GM23338 (cell line): ENCODE data around the gene BCAS3. TPM values are rescaled to one million over a fixed set of nuclear protein-coding genes. Genes with fewer than 3 reads are reported as not detected.

Source experiments
- ATAC-seq: fragments of 200-7000 bp; cut with Tn5 transposase; 3 replicates; pipeline ENCODE4 v1.9.1; 2020
- DNase-seq: peaks from one replicate; pipeline ENCODE4 v3.0.0-alpha.2; 2015; ENCODE audit warnings: low spot score
- H2AFZ ChIP-seq: fragments of 200-600 bp; sonication (generic); 2 replicates; pipeline ENCODE4 v1.8.0; 2016; ENCODE audit warnings: antibody characterized with exemption, mild to moderate bottlenecking, moderate library complexity
- H3F3A ChIP-seq: fragments of 200-600 bp; sonication (generic); replicated peaks from 2 replicates; pipeline ENCODE4 v1.8.0; 2017; ENCODE audit warnings: antibody characterized with exemption, mixed run types, low read depth
- H3K27ac ChIP-seq: fragments of 200-600 bp; sonication (generic); 2 replicates; pipeline ENCODE4 v1.6.1; 2016; ENCODE audit warnings: low read depth
- H3K27me3 ChIP-seq: fragments of 200-600 bp; sonication (generic); 2 replicates; pipeline ENCODE4 v1.8.0; 2016; ENCODE audit warnings: mild to moderate bottlenecking, mixed run types, moderate library complexity; ENCODE audit not compliant: insufficient read depth
- H3K36me3 ChIP-seq: fragments of 200-600 bp; sonication (generic); 2 replicates; pipeline ENCODE4 v1.8.0; 2016; ENCODE audit warnings: mild to moderate bottlenecking; ENCODE audit not compliant: insufficient read depth
- H3K4me1 ChIP-seq: fragments of 200-600 bp; sonication (generic); 2 replicates; pipeline ENCODE4 v1.8.0; 2016; ENCODE audit warnings: mild to moderate bottlenecking, moderate library complexity; ENCODE audit not compliant: insufficient read depth
- H3K4me2 ChIP-seq: fragments of 200-600 bp; sonication (generic); 2 replicates; pipeline ENCODE4 v1.7.1; 2017; ENCODE audit warnings: mixed run types
- H3K4me3 ChIP-seq: fragments of 200-600 bp; sonication (generic); 2 replicates; pipeline ENCODE4 v1.6.1; 2016; ENCODE audit warnings: mixed run types
- H3K79me2 ChIP-seq: fragments of 200-600 bp; sonication (generic); replicated peaks from 2 replicates; pipeline ENCODE4 v1.8.0; 2017; ENCODE audit warnings: mild to moderate bottlenecking; ENCODE audit not compliant: insufficient read depth
- H3K9me2 ChIP-seq: fragments of 200-600 bp; sonication (generic); 2 replicates; pipeline ENCODE4 v1.8.0; 2017; ENCODE audit not compliant: insufficient read depth
- H4K20me1 ChIP-seq: fragments of 200-600 bp; sonication (generic); replicated peaks from 2 replicates; pipeline ENCODE4 v1.8.0; 2017; ENCODE audit warnings: mild to moderate bottlenecking; ENCODE audit not compliant: insufficient read depth
- H3K27ac Mint-ChIP-seq: 2 replicates; pipeline ENCODE4 v1.8.0; 2020; ENCODE audit warnings: inconsistent platforms, mild to moderate bottlenecking, moderate library complexity, mixed read lengths
- H3K27me3 Mint-ChIP-seq: 3 replicates; pipeline ENCODE4 v1.8.0; 2022; ENCODE audit warnings: low read depth, mild to moderate bottlenecking, moderate library complexity, mixed read lengths, inconsistent platforms; ENCODE audit not compliant: insufficient read depth, poor library complexity
- H3K36me3 Mint-ChIP-seq: 3 replicates; pipeline ENCODE4 v1.8.0; 2021; ENCODE audit warnings: low read depth, mild to moderate bottlenecking, inconsistent platforms, moderate library complexity, mixed read lengths
- H3K4me1 Mint-ChIP-seq: 3 replicates; pipeline ENCODE4 v1.8.0; 2020; ENCODE audit warnings: mild to moderate bottlenecking, inconsistent platforms, mixed read lengths
- H3K4me3 Mint-ChIP-seq: 3 replicates; pipeline ENCODE4 v1.8.0; 2021; ENCODE audit warnings: moderate library complexity, mild to moderate bottlenecking, inconsistent platforms, mixed read lengths
- H3K9me3 Mint-ChIP-seq: 3 replicates; pipeline ENCODE4 v1.8.0; 2020; ENCODE audit warnings: moderate library complexity, mild to moderate bottlenecking, inconsistent platforms, mixed read lengths
- CREB1 ChIP-seq: fragments of 250-450 bp; sonication (Bioruptor Pico); IDR thresholded peaks from 2 replicates; pipeline ENCODE4 v1.5.0; 2020; ENCODE audit warnings: low read depth, mild to moderate bottlenecking, moderate library complexity
- EZH2 ChIP-seq: fragments of 200-600 bp; sonication (generic); IDR thresholded peaks from one replicate; pipeline ENCODE4 v1.8.0; 2017; ENCODE audit warnings: antibody characterized with exemption, mild to moderate bottlenecking, low read depth; ENCODE audit not compliant: unreplicated experiment
- EZH2phosphoT487 ChIP-seq: fragments of 200-600 bp; sonication (generic); IDR thresholded peaks from one replicate; pipeline ENCODE4 v1.8.1; 2018; ENCODE audit warnings: antibody characterized with exemption; ENCODE audit not compliant: unreplicated experiment
- JUNB ChIP-seq: IDR thresholded peaks from one replicate; pipeline ENCODE4 v1.6.1; 2016; ENCODE audit warnings: antibody characterized with exemption; ENCODE audit not compliant: unreplicated experiment
- STAT1 ChIP-seq: IDR thresholded peaks from one replicate; pipeline ENCODE4 v1.6.1; 2016; ENCODE audit warnings: antibody characterized with exemption; ENCODE audit not compliant: unreplicated experiment
- ZNF114 ChIP-seq: fragments of 250-450 bp; sonication (Bioruptor Pico); IDR thresholded peaks from 2 replicates; pipeline ENCODE4 v1.5.0; 2020; ENCODE audit warnings: mild to moderate bottlenecking, moderate library complexity
- ZNF331 ChIP-seq: fragments of 250-450 bp; sonication (Bioruptor Pico); IDR thresholded peaks from 2 replicates; pipeline ENCODE4 v1.5.0; 2020; ENCODE audit warnings: low read depth, mild to moderate bottlenecking, moderate library complexity
- polyA plus RNA-seq: library from polyadenylated mRNA; unstranded; fragments of >200 nt; fragmentation: Nextera tagmentation; extraction: Ambion mirVana; gene quantifications from 2 replicates; pipeline ENCODE4 v1.2.1, GENCODE V29; 2016
- total RNA-seq: library from RNA; depleted of rRNA; stranded (reverse); fragments of >200 nt; shearing (Covaris generic); gene quantifications from 2 replicates; pipeline ENCODE4 v1.2.3, GENCODE V29; 2014
- TF ChIP-seq, protein P1 (sequence below): fragments of 250-450 bp; sonication (Bioruptor Pico); IDR thresholded peaks from 2 replicates; pipeline ENCODE4 v1.5.0; 2020; ENCODE audit warnings: mild to moderate bottlenecking, moderate library complexity
- TF ChIP-seq, protein P2 (sequence below): IDR thresholded peaks from one replicate; pipeline ENCODE4 v1.6.1; 2018; ENCODE audit warnings: antibody characterized with exemption; ENCODE audit not compliant: unreplicated experiment
- TF ChIP-seq, protein P3 (sequence below): IDR thresholded peaks from 2 replicates; pipeline ENCODE4 v1.6.1; 2016; ENCODE audit warnings: antibody characterized with exemption

The BCAS3 gene
- total and polyA plus RNA-seq, 2 experiments from 2014 or later = 8.2 to 28.0 TPM

DNA sequence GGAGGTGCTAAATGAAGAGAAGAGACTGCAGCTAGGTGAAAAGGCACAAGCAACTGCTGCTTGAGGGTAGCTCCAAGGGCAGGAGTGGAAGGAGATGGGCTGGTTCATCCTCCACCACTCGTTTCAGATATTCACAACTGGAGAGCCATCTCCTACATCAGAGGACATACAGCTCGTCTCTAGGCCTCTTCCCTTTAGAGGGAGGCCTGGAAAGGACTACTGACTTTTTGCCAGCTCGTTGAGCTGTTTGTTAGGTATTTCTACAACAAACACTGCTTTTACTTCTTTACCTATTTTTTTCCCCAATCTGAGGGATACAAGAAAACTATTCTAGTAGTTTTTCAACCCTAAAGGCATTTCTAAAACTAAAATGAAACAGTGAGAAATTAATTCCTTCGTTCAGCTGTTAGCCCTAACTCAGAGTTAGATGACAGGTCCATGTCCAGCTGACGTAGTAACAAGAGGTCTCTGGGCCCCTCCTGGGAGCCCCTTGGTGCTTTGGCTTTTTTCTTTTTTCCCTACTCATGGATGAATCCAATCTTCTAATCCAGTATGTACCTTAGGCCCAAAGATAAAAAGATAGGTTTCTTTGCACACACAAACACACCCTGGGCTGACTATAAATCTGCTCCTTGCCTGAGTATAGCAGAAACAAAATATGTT lies 674.2 kb downstream of the BCAS3 start:
- Mint-ChIP-seq H3K27me3 (peaks cover 6% of the 10 kb centered on the region), H3K36me3 (no peaks in the 10 kb centered on the region), H3K27ac (no peak overlapping the region; the same call in 1 of the 2 replicates), H3K4me3 (no peak overlapping the region), H3K9me3 (no peaks in the 10 kb centered on the region), H3K4me1 (peaks cover 16% of the 10 kb centered on the region)
- no peaks in the 10 kb centered on the region for H3K79me2 ChIP-seq
- no peaks in the 10 kb centered on the region for H3K36me3 ChIP-seq
- TF ChIP-seq CREB1 (CRISPR knock-in tag) (no peak), EZH2 (no peak), EZH2phosphoT487 (no peak), JUNB (no peak), ZNF331 (no peak), ZNF114 (CRISPR knock-in tag) (no peak), STAT1 (no peak)
- TF ChIP-seq, protein P1, sequence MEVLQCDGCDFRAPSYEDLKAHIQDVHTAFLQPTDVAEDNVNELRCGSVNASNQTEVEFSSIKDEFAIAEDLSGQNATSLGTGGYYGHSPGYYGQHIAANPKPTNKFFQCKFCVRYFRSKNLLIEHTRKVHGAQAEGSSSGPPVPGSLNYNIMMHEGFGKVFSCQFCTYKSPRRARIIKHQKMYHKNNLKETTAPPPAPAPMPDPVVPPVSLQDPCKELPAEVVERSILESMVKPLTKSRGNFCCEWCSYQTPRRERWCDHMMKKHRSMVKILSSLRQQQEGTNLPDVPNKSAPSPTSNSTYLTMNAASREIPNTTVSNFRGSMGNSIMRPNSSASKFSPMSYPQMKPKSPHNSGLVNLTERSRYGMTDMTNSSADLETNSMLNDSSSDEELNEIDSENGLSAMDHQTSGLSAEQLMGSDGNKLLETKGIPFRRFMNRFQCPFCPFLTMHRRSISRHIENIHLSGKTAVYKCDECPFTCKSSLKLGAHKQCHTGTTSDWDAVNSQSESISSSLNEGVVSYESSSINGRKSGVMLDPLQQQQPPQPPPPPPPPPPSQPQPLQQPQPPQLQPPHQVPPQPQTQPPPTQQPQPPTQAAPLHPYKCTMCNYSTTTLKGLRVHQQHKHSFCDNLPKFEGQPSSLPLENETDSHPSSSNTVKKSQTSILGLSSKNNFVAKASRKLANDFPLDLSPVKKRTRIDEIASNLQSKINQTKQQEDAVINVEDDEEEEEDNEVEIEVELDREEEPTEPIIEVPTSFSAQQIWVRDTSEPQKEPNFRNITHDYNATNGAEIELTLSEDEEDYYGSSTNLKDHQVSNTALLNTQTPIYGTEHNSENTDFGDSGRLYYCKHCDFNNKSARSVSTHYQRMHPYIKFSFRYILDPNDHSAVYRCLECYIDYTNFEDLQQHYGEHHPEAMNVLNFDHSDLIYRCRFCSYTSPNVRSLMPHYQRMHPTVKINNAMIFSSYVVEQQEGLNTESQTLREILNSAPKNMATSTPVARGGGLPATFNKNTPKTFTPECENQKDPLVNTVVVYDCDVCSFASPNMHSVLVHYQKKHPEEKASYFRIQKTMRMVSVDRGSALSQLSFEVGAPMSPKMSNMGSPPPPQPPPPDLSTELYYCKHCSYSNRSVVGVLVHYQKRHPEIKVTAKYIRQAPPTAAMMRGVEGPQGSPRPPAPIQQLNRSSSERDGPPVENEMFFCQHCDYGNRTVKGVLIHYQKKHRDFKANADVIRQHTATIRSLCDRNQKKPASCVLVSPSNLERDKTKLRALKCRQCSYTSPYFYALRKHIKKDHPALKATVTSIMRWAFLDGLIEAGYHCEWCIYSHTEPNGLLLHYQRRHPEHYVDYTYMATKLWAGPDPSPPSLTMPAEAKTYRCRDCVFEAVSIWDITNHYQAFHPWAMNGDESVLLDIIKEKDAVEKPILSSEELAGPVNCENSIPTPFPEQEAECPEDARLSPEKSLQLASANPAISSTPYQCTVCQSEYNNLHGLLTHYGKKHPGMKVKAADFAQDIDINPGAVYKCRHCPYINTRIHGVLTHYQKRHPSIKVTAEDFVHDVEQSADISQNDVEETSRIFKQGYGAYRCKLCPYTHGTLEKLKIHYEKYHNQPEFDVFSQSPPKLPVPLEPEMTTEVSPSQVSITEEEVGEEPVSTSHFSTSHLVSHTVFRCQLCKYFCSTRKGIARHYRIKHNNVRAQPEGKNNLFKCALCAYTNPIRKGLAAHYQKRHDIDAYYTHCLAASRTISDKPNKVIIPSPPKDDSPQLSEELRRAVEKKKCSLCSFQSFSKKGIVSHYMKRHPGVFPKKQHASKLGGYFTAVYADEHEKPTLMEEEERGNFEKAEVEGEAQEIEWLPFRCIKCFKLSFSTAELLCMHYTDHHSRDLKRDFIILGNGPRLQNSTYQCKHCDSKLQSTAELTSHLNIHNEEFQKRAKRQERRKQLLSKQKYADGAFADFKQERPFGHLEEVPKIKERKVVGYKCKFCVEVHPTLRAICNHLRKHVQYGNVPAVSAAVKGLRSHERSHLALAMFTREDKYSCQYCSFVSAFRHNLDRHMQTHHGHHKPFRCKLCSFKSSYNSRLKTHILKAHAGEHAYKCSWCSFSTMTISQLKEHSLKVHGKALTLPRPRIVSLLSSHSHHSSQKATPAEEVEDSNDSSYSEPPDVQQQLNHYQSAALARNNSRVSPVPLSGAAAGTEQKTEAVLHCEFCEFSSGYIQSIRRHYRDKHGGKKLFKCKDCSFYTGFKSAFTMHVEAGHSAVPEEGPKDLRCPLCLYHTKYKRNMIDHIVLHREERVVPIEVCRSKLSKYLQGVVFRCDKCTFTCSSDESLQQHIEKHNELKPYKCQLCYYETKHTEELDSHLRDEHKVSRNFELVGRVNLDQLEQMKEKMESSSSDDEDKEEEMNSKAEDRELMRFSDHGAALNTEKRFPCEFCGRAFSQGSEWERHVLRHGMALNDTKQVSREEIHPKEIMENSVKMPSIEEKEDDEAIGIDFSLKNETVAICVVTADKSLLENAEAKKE (CRISPR knock-in tag) = no peak
- TF ChIP-seq, protein P2, sequence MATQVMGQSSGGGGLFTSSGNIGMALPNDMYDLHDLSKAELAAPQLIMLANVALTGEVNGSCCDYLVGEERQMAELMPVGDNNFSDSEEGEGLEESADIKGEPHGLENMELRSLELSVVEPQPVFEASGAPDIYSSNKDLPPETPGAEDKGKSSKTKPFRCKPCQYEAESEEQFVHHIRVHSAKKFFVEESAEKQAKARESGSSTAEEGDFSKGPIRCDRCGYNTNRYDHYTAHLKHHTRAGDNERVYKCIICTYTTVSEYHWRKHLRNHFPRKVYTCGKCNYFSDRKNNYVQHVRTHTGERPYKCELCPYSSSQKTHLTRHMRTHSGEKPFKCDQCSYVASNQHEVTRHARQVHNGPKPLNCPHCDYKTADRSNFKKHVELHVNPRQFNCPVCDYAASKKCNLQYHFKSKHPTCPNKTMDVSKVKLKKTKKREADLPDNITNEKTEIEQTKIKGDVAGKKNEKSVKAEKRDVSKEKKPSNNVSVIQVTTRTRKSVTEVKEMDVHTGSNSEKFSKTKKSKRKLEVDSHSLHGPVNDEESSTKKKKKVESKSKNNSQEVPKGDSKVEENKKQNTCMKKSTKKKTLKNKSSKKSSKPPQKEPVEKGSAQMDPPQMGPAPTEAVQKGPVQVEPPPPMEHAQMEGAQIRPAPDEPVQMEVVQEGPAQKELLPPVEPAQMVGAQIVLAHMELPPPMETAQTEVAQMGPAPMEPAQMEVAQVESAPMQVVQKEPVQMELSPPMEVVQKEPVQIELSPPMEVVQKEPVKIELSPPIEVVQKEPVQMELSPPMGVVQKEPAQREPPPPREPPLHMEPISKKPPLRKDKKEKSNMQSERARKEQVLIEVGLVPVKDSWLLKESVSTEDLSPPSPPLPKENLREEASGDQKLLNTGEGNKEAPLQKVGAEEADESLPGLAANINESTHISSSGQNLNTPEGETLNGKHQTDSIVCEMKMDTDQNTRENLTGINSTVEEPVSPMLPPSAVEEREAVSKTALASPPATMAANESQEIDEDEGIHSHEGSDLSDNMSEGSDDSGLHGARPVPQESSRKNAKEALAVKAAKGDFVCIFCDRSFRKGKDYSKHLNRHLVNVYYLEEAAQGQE = no peak
- TF ChIP-seq, protein P3, sequence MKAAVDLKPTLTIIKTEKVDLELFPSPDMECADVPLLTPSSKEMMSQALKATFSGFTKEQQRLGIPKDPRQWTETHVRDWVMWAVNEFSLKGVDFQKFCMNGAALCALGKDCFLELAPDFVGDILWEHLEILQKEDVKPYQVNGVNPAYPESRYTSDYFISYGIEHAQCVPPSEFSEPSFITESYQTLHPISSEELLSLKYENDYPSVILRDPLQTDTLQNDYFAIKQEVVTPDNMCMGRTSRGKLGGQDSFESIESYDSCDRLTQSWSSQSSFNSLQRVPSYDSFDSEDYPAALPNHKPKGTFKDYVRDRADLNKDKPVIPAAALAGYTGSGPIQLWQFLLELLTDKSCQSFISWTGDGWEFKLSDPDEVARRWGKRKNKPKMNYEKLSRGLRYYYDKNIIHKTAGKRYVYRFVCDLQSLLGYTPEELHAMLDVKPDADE = no peak
- no peaks in the 10 kb centered on the region for H3K27me3 ChIP-seq
- H2AFZ ChIP-seq = no peak overlapping the region
- H3K4me1 ChIP-seq = no peaks in the 10 kb centered on the region
- H3K9me2 ChIP-seq = no peaks in the 10 kb centered on the region
- DNase-seq = no peak
- H3F3A ChIP-seq = no peaks in the 10 kb centered on the region
- H3K4me2 ChIP-seq = no peak overlapping the region
- no peak overlapping the region for H3K4me3 ChIP-seq
- H4K20me1 ChIP-seq = no peaks in the 10 kb centered on the region
- no peak overlapping the region for H3K27ac ChIP-seq
- ATAC-seq = no peak
